ENCODE results near the gene PCGF6. TPM values are rescaled to one million over a fixed set of nuclear protein-coding genes. Genes with fewer than 3 reads are reported as not detected.
"Not testable (repeated sequence)": the region's sequence is repeated elsewhere in the genome, so short reads cannot be mapped to it uniquely, and the experiment has no call there.

The PCGF6 gene
- total RNA-seq, 1 experiment from 2014 or later, result 37.2 TPM

- DNase-seq (ENCODE audit: low spot score), result peak; percentile 12
- in situ Hi-C loops (cut with HindIII; ENCODE audit: low sequenced_read_pairs), result no loop called here
Measured at GRCh38 chr10:103265717-103266329, 85.1 kb downstream of the PCGF6 start.

DNA sequence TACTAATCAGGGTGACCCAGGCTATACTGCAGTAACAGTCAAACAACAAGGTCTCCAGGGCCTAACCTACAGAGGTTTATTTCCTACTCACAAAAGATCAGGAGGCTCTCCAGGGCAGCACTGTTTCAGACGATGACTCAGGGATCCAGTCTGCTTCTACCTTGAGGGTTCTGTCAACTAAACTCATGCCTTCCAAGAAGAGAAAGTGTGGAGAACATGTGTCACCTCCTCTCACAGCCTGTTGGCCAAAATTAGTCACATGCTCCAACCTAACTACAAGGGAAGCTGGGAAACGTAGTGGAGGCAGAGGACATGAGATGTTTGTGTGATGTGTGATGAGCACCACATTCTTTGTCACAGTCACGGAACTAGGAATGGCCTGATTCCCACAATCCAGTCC lies 88.7 kb downstream of the PCGF6 start:
- no peak for DNase-seq (ENCODE audit: low spot score)
- in situ Hi-C loops (cut with HindIII; ENCODE audit: low sequenced_read_pairs), result no loop called here

GRCh38 chr10:103259989-103260388 lies 91.0 kb downstream of the PCGF6 start:
- in situ Hi-C loops (cut with HindIII; ENCODE audit: low sequenced_read_pairs), result no loop called here

GRCh38 chr10:103258928-103259327 lies 92.0 kb downstream of the PCGF6 start:
- DNase-seq (ENCODE audit: low spot score); in situ Hi-C loops (cut with HindIII; ENCODE audit: low sequenced_read_pairs): not testable (repeated sequence)

More at GRCh38 chr10:103259989-103260388, 91.0 kb downstream of the PCGF6 start:
- no peak for DNase-seq (ENCODE audit: low spot score)

GRCh38 chr10:103257812-103258211 lies 93.1 kb downstream of the PCGF6 start:
- in situ Hi-C loops (cut with HindIII; ENCODE audit: low sequenced_read_pairs), result no loop called here
- DNase-seq (ENCODE audit: low spot score), result no peak

GRCh38 chr10:103256613-103257012 lies 94.3 kb downstream of the PCGF6 start:
- in situ Hi-C loops (cut with HindIII; ENCODE audit: low sequenced_read_pairs), result no loop called here
- DNase-seq (ENCODE audit: low spot score), result no peak

GRCh38 chr10:103254538-103255325 lies 96.2 kb downstream of the PCGF6 start:
- in situ Hi-C loops (cut with HindIII; ENCODE audit: low sequenced_read_pairs), result no loop called here
- no peak for DNase-seq (ENCODE audit: low spot score)

DNA sequence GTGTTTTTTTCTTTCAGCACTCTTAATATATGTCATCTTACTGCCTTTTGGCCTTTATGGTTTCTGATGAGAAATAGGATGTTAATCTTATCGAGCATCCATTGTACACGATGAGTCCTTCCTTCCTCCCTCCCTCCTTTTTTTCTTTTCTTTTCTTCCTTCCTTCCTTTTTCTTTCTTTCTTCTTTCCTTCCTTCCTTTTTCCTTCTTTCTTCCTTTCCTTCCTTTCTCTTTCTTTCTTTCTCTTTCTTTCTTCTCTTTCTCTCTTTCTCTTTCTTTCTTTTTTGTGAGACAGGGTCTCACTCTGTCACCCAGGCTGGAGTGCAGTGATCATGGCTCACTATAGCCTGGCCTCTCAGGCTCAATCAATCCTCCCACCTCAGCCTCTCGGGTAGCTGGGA lies 96.8 kb downstream of the PCGF6 start:
- in situ Hi-C loops (cut with HindIII; ENCODE audit: low sequenced_read_pairs), result no loop called here

More for the DNA sequence above, 96.8 kb downstream of the PCGF6 start:
- no peak for DNase-seq (ENCODE audit: low spot score)

Other genes with a start within 250 kb of the PCGF6 start
- gene NT5C2, start 157.9 kb downstream of the PCGF6 start, total RNA-seq (2014; rRNA removed; shearing (Covaris generic)), result 71.2 and 121 TPM in 2 replicates
- gene RPEL1, start 105.3 kb downstream of the PCGF6 start, total RNA-seq (2014; rRNA removed; shearing (Covaris generic)), result 0.03 and 0.06 TPM in 2 replicates
- gene INA, start 74.0 kb downstream of the PCGF6 start, total RNA-seq (2014; rRNA removed; shearing (Covaris generic)), result 26.6 and 41.8 TPM in 2 replicates
- 10.2 and 11.9 TPM in 2 replicates for gene TAF5, start 16.8 kb upstream of the PCGF6 start, total RNA-seq (2014; rRNA removed; shearing (Covaris generic))
- gene ATP5MK, start 45.3 kb upstream of the PCGF6 start, total RNA-seq (2014; rRNA removed; shearing (Covaris generic)), result 274 and 320 TPM in 2 replicates
- 42.4 and 60.6 TPM in 2 replicates for gene PDCD11, start 45.5 kb upstream of the PCGF6 start, total RNA-seq (2014; rRNA removed; shearing (Covaris generic))
- 0.68 and 2.0 TPM in 2 replicates for gene CALHM2, start 101.2 kb upstream of the PCGF6 start, total RNA-seq (2014; rRNA removed; shearing (Covaris generic))
- gene CALHM1, start 107.8 kb upstream of the PCGF6 start, total RNA-seq (2014; rRNA removed; shearing (Covaris generic)), result not detected in 2 replicates
- gene CALHM3, start 128.1 kb upstream of the PCGF6 start, total RNA-seq (2014; rRNA removed; shearing (Covaris generic)), result not detected in 2 replicates
- 0.68 and 0.95 TPM in 2 replicates for gene NEURL1, start 142.6 kb upstream of the PCGF6 start, total RNA-seq (2014; rRNA removed; shearing (Covaris generic))

Data from G401 (cell line).